Fibroblast of lung (primary cell): ENCODE data around the gene FHAD1.

Experiments used
- CTCF ChIP-seq, 2 donors: IDR thresholded peaks in 1 of 2; conservative IDR thresholded peaks in 1 of 2; 1 replicate in 1 of 2; 2 replicates in 1 of 2; pipeline ENCODE4 v1.5.1; 2011 to 2012; ENCODE audit warnings: low read length in 2 of 2, control low read depth in 1 of 2, inconsistent platforms in 1 of 2, low read depth in 1 of 2, mild to moderate bottlenecking in 1 of 2
- EZH2 ChIP-seq: IDR thresholded peaks from 2 replicates; pipeline ENCODE4 v1.5.1; 2012; ENCODE audit warnings: low read length, control low read depth, mild to moderate bottlenecking; ENCODE audit errors: missing control alignments

DNA sequence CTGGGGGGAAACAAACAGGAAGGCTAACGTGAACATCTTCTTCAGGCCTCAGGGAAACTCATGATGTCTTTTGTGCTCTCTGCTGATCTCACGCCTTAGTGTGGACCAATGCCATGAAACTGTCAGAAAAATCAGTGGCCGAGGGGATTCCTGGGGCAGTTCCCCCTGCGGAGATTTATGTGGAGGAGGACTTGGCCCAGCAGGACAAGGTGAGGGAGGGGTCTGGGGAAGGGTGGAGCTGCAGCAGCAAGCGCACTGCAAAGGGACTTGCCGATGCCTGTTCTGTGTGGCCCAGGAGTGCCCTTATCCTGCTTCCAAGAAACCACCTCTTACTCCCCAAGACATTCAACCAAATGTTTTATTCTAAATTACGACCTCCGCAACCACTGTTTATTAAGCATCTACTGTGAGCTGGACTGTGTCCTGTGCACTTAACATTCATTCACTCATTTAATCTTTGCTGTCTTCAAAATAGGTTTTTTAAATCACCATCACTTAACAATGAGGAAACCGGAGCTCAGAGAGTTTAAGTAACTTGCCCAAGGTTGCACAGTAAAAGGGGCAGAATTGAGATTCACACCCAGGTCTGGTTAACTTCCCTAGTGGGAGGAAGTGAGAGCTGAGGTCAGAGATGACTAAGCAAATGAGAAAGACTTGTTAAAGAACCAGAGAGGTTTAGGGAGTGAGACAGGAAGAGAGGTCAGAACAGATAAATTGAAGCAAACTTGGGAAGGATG lies 49.7 kb downstream of the FHAD1 start:
- TF ChIP-seq CTCF (conservative IDR thresholded peaks at IDR 0.05 in 1 of 2, IDR thresholded peaks at IDR 0.05 in 1 of 2; ENCODE audit: low read depth in 1 of 2, low read length in 2 of 2) (no peak), EZH2 (no peak)
